Measurements from ENCODE around the gene ZNF813. TPM values are rescaled to one million over a fixed set of nuclear protein-coding genes. Genes with fewer than 3 reads are reported as not detected.
"Not testable (repeated sequence)": the region's sequence is repeated elsewhere in the genome, so short reads cannot be mapped to it uniquely, and the experiment has no call there.

Gene ZNF813
- polyA plus RNA-seq, 1 of the 3 experiments (the other 2 are of a cell fraction), result 0.44 TPM

GRCh38 chr19:53447196-53447595 lies 20.3 kb upstream of the ZNF813 start:
- H3K9ac ChIP-seq; CTCF ChIA-PET; H3K4me2 ChIP-seq; H3K27ac ChIP-seq (ENCODE audit: low read depth in 2 of 2, low read length in 1 of 2); H2AFZ ChIP-seq (ENCODE audit: low read depth); H4K20me1 ChIP-seq (ENCODE audit: insufficient read depth); DNase-seq; H3K4me3 ChIP-seq (ENCODE audit: low read depth in 2 of 2, low read length in 1 of 2); H3K9me2 ChIP-seq; H3F3A ChIP-seq (replicated peaks; ENCODE audit: insufficient read depth); H3K27me3 ChIP-seq (ENCODE audit: insufficient read depth); H3K9me3 ChIP-seq; H3K4me1 ChIP-seq (ENCODE audit: control insufficient read depth in 1 of 2, insufficient read depth in 2 of 2, low read depth in 1 of 2, low read length in 1 of 2); POLR2A ChIA-PET; H3K79me2 ChIP-seq (ENCODE audit: insufficient read depth): not testable (repeated sequence)
- H3K36me3 ChIP-seq (replicated peaks in 1 of 2; ENCODE audit: control insufficient read depth in 1 of 2, insufficient read depth in 2 of 2, low read length in 1 of 2), result peaks cover 0 to 67% of the 10 kb centered on the region in 2 experiments
- 86% methylated on average over 5 of the region's 5 CpGs for WGBS (ENCODE audit: low lambda C conversion rate)

GRCh38 chr19:53455828-53456227 lies 11.7 kb upstream of the ZNF813 start:
- H3K4me3 ChIP-seq (ENCODE audit: low read depth in 2 of 2, low read length in 1 of 2), result no peak overlapping the region
- peaks cover 7 to 58% of the 10 kb centered on the region in 2 experiments for H3K36me3 ChIP-seq (replicated peaks in 1 of 2; ENCODE audit: control insufficient read depth in 1 of 2, insufficient read depth in 2 of 2, low read length in 1 of 2)
- 92% methylated on average over 9 of the region's 9 CpGs for WGBS (ENCODE audit: low lambda C conversion rate)
- H3K79me2 ChIP-seq (ENCODE audit: insufficient read depth), result no peaks in the 10 kb centered on the region
- DNase-seq, result no peak
- no peaks in the 10 kb centered on the region for H3K9me2 ChIP-seq
- no peak for TF ChIP-seq JUND (IDR thresholded peaks at IDR 0.05)
- TF ChIP-seq FOSL2 (IDR thresholded peaks at IDR 0.05; ENCODE audit: borderline replicate concordance, low read depth), result no peak
- no peak for TF ChIP-seq REST (IDR thresholded peaks at IDR 0.05; ENCODE audit: low read depth, low read length)
- TF ChIP-seq RAD21 (IDR thresholded peaks at IDR 0.05; ENCODE audit: low read length), result no peak
- TF ChIP-seq SIN3A (IDR thresholded peaks at IDR 0.05; ENCODE audit: borderline replicate concordance, low read depth, low read length), result no peak
- TF ChIP-seq USF2 (IDR thresholded peaks at IDR 0.05; ENCODE audit: borderline replicate concordance, low read depth, low read length), result no peak
- no peak for TF ChIP-seq CTCF (IDR thresholded peaks at IDR 0.05)
- TF ChIP-seq MXI1 (IDR thresholded peaks at IDR 0.05; ENCODE audit: low read depth, low read length), result no peak
- TF ChIP-seq RFX5 (IDR thresholded peaks at IDR 0.05; ENCODE audit: low read length), result no peak
- TF ChIP-seq TAF1 (IDR thresholded peaks at IDR 0.05; ENCODE audit: borderline replicate concordance, low read depth, low read length), result no peak
- no peak for TF ChIP-seq CHD2 (IDR thresholded peaks at IDR 0.05; ENCODE audit: low read length, partially characterized antibody)
- no peak for TF ChIP-seq EZH2phosphoT487 (IDR thresholded peaks at IDR 0.05; ENCODE audit: borderline replicate concordance, low read depth)
- H3K9me3 ChIP-seq, result peaks cover 23% of the 10 kb centered on the region; the same call in 1 of the 2 replicates
- H3K4me1 ChIP-seq (ENCODE audit: control insufficient read depth in 1 of 2, insufficient read depth in 2 of 2, low read depth in 1 of 2, low read length in 1 of 2), result no peaks in the 10 kb centered on the region
- no peaks in the 10 kb centered on the region for H3F3A ChIP-seq (replicated peaks; ENCODE audit: insufficient read depth)
- CTCF ChIA-PET, result no interaction called here
- no peaks in the 10 kb centered on the region for H4K20me1 ChIP-seq (ENCODE audit: insufficient read depth)
- no peak overlapping the region for H2AFZ ChIP-seq (ENCODE audit: low read depth)
- POLR2A ChIA-PET, result no interaction called here
- H3K4me2 ChIP-seq, result no peak overlapping the region
- no peak overlapping the region for H3K27ac ChIP-seq (ENCODE audit: low read depth in 2 of 2, low read length in 1 of 2)
- no peaks in the 10 kb centered on the region for H3K27me3 ChIP-seq (ENCODE audit: insufficient read depth)
- H3K9ac ChIP-seq, result no peak overlapping the region

- POLR2A ChIA-PET; H3K9me2 ChIP-seq; H4K20me1 ChIP-seq (ENCODE audit: insufficient read depth); H3K4me3 ChIP-seq (ENCODE audit: low read depth in 2 of 2, low read length in 1 of 2); H3K9ac ChIP-seq; H2AFZ ChIP-seq (ENCODE audit: low read depth); H3K79me2 ChIP-seq (ENCODE audit: insufficient read depth); H3K9me3 ChIP-seq; DNase-seq; H3K27me3 ChIP-seq (ENCODE audit: insufficient read depth); H3K4me2 ChIP-seq; H3K4me1 ChIP-seq (ENCODE audit: control insufficient read depth in 1 of 2, insufficient read depth in 2 of 2, low read depth in 1 of 2, low read length in 1 of 2); H3F3A ChIP-seq (replicated peaks; ENCODE audit: insufficient read depth); H3K27ac ChIP-seq (ENCODE audit: low read depth in 2 of 2, low read length in 1 of 2): not testable (repeated sequence)
- WGBS (ENCODE audit: low lambda C conversion rate), result 55% methylated on average over 11 of the region's 11 CpGs
- peaks cover under 1 to 17% of the 10 kb centered on the region in 2 experiments for H3K36me3 ChIP-seq (replicated peaks in 1 of 2; ENCODE audit: control insufficient read depth in 1 of 2, insufficient read depth in 2 of 2, low read length in 1 of 2)
- CTCF ChIA-PET, result interaction anchor here (2.2 kb wide), 1 partner anchor 35 kb away, joined by 7 read pairs; no protein-coding TSS in a partner anchor
These were observed 7.3 kb upstream of the ZNF813 start for GRCh38 chr19:53460131-53460721.
